DMS53 treated with DMSO at 0.1 percent for 48 hours (cell line): Measurements from ENCODE around the gene TNFRSF14.

Source experiments
- DNase-seq: peaks from one replicate; lab custom pipeline; 2025; ENCODE audit not compliant: unreplicated experiment; lab: John Stamatoyannopoulos, UW

TNFRSF14 gene

DNA sequence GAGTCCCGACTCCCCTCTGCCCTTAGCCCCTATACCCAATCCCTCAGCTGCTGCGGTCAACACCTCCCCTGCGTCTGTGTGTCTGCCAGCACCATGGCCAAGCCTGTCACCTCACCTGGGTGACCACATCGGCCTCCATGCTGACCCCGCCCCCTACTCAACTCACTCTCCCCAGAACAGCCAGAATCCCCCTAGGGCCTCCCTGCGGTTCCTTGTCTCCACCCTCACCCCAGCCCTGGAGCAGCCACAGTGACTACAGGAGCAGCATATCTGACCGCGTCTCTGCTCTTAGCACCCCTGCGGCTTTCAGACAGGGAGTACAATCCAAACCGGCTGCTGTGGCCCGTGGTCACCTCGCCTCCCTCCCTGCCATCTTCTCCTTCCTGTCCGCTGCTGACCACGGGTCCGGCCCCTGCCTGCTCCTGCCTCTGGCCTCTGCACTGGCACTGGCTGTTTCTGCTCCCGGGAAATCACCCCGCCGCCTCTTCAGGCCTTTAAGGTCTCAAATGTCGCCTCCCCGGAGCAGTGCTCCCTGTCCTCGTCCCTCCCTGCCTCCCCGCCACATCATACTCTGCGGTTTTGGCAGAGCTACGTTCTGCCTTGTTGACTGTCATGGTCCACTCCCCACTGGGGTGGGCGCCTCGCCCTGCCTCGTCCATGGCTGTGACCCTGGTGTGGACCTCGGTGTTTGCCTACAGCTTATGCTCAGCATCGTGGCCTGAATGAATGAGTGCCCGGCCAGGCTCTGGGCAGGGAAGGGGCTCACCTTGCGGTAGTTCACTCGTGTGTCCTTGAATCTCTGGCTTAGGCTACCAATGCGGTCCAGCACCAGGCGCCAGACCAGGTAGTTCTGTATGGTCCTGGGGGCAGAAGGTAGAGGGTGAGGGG lies 41.5 kb downstream of the TNFRSF14 start:
- no peak for DNase-seq

DNA sequence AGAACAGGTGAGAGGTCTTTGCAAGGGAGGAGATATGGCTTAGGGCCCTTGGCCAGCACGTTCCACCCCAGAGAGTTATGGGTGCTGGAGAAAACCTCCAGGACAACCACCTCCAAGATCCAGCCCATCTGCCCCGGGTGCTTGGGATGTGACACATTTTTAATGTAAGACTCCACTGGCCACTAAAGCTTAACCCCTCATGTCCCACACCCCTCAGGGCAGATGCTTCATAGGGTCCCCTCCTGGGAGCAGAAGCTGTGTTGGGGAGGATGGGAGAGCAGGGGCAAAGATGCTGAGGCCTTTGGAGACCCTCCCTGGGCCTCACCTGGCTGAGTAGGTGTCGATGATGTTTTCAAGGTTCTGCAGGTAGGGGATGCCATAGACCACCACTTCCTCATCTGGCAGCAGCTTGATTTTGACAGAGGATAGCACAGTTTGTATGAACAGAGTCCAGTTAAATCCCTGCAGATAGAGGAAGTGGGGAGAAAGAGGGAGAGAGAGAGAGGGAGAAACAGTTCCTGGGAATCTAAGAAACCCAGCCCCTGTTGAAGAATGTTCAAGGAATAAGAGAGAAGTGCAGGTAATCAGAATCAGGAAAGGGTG lies 42.3 kb downstream of the TNFRSF14 start:
- no peak for DNase-seq

GRCh38 chr1:2601721-2602303 lies 45.6 kb downstream of the TNFRSF14 start:
- DNase-seq: no peak

- no peak for DNase-seq
These were observed 46.2 kb downstream of the TNFRSF14 start for GRCh38 chr1:2602311-2602835.

- no peak for DNase-seq
These were observed 46.8 kb downstream of the TNFRSF14 start for GRCh38 chr1:2602866-2603520.

GRCh38 chr1:2603521-2604155 lies 47.5 kb downstream of the TNFRSF14 start:
- no peak for DNase-seq

DNA sequence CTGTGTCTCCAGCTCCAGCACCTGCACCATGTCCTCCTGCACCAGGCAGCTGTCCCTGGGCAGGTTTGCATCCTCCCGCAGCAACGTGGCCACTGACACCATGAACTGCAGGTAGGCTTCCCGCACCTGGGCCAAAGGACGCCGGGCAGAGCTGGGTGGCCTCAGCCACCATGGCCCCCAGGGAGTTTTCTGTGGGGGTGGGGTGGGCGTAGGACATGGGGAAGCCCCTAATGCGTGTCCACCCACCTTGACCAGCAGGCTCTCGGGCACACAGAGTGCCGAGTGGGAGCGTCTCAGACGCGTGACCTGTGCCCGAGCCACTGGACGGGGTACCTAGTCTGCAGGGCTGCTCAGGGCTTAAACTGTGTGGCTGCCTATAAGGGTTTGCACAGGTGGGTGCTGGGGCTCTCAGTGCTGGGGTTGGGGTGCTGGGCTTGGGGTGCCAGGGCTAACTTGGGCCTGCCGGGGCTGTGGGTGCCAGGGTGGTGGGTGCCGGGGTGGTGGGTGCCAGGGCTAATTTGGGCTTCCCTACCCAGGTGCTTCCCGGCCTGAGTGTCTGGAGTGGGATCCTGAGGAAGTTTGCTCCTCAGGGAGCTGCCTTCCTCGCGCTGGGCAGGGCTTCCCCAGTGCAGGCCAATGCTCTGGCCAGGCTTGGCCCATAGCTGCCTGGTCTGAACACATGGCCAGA lies 48.1 kb downstream of the TNFRSF14 start:
- no peak for DNase-seq

GRCh38 chr1:2604844-2605508 lies 48.8 kb downstream of the TNFRSF14 start:
- DNase-seq: no peak

DNA sequence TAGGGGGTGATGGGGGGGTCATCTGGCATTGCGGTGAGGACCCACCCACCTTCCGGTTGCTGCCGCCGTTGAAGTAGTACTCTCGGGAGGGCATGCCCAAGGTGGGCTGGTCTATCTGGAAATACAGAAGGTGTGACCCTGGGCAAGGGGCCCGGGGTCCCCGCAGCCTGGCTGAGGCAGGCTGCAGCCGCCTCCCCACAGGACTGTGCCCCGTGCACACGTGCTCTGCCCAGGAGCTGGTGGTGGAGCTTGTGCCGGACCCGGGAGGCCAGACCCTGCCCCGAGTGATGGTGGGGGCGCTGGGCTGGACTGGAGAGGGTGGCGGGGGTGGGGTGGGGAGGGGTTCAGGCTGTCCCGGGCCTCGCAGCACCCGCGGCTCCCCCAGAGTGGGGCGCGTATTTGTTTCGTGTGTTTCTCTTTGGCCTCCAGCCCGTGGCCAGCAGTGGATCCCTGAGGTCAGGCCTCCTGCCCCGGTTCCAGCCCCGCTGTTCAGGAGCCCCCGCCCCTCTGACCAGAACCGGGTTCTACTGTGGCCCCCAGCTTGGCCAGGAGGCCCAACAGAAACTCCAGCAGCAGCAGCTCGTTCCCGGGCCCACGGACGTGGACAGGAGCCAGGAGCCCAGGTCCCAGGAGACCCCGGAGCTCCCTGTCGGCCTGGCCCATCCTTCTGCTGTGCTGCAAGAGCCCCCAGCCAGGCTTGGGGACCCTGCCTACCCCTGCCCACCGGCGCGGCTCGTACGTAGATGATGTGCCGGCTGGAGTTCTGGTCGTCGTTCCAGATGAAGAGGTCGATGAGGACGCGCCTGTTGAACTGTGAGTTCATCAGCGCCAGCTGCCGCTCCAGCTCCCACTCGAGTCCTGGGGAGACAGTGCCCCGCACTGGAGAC lies 49.6 kb downstream of the TNFRSF14 start:
- DNase-seq: no peak

DNA sequence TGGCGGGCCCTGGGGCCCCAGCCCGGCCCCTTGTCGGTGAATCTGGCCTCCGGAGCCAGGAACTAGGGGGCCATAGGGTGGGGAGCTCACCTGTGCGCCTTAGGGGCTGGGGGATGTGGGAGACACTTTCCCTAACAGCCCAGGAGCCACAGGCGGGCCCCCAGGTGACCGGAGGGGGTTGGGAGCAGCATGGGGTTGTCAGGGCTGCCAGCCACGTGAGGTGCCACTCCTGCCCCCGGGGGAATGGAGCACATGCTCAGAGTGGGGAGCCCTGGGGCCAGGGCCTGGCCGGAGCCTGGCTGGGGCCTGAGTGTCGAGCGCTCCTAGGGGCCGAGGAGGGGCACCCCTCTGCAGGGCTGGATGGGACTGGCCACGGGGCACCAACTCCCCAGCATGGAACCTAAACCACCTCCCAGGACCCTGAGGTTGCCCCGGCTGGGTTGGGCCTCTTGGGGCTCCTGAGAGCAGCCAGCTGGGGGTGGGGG lies 50.3 kb downstream of the TNFRSF14 start:
- no peak for DNase-seq

DNA sequence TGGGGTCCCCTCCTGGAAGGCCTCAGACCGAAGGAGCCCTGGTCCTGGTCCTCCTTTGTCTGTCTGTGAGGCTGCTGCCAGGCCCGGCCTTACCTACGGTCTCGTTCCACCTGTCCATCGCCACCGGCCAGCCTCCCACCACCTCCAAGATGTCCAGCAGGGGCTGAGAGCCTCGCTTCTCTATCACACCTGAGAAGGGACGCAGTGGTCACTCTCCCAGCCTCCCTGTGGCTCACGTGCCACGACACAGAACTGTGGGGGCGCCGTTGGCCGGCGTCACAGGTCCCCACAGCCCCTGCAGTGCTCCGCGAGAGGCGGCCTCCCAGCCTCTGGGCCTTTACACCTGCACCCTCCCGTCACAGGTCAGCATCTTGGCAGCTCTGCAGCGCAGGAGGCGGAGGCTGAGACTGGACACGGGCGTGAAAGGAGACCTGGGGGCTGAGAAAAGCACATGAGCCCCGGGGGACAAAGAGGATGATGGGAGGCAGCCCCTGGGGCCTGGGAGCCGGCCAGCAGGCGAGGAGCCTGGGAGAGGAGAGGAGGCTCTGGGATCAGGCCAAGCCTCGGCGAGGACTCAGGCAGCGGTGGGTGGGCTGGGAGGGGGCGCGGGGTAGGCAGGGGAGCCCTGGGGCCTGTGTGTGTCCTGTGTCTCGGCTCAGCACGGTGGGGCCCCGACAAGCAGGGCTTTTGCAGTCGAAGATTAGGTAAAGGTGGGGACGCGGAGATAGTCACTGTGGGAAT lies 50.9 kb downstream of the TNFRSF14 start:
- no peak for DNase-seq

- DNase-seq: no peak
These were observed 51.5 kb downstream of the TNFRSF14 start for GRCh38 chr1:2607641-2608091.

DNA sequence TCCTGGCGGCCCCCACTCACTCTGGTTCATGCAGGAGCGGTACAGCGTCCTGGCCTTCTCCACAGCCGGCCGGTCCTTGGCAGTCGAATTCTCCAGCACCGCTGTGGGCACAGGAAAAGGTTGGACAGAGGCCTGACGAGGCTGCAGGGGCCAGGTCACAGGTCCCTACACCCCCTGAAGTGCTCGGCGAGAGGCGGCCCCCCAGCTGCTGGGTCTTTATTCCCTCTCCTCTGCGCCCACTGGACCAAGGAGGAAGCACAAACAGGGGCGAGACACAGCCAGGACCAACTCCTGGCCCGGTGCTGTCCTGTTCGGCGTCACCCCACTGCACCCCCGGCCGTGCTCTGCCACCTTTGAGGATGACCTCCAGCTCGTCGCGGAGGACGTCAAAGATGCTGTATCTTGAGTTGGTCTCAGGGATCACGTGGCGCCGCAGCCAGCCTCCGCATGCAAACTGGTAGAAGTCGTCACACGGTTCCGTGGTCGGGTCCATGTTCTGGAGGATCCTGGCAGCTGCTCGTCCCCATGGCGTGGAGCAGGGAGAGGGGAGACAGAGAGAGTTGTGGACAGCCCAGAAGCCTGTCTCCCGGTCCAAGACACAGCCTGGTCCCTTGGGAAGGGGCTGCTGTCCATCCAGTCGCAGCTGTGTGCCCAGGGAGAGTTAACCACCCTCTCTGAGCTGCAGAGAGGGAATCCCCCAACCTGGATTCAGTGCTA lies 53.3 kb downstream of the TNFRSF14 start:
- no peak for DNase-seq

DNA sequence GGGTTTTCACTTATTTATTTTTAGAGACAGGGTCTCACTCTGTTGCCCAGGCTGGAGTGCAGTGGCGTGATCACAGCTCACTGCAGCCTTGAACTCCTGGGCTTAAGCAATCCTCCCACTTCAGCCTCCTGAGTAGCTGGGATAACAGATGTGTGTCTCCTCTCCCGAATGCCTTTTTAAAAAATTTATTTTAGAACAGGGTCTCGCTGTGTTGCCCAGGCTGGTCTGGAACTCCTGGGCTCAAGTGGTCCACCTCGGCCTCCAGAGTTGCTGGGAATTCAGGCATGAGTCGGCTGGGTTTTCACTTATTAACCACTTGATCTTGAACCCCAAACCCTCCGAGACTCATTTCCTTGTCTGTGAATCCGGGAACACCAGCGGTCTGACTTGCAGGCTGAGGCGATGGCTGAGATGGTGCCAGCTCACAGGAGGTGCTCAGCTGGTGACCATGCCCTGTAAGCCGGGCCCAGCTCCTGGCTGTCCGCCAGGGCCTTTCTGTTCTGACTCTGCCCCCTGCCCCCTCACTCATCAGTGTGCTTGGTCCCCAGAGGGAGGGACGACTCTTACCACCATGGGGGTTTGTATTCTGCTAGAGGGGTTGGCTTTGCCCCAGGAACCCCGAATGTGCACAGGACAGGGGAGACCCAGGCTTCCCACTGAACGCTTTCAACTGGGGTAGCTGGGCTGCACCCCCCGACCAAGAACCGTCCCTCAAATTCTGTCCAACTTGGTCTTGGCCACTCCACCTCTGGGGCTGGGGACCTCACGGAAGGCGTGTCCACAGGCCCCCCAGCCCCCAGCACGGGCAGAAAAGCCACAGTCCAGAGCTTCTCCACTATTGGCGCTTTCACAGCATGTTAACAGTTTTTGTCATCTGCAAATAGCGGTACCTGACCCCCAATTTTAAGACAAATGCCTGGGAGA lies 54.1 kb downstream of the TNFRSF14 start:
- DNase-seq: no peak

DNA sequence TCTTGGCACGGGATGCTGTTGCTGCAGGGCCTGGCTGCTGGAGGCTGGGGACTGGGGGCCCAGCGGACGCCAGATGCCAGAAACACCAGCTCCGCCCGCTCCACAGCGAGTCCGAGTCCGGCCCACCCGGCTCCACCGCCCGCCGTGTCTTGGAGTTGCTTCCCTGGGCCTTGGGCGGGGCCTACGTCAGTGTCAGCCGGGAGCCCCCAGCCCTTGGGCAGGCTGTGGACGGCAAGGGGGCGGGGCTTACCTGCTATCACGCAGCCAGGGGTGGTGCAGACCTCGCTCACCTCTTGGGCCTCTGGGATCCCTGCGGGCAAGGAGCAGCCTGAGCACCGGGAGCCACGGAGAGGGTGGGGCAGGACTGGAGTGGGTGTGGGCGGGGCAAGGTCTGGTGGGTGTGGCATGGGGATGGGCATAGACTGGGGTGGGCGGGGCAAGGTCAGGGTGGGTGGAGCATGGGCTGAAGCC lies 54.9 kb downstream of the TNFRSF14 start:
- no peak for DNase-seq
